Chondrocyte (in vitro differentiated cells): ENCODE results near the gene C10orf90. TPM values are rescaled to one million over a fixed set of nuclear protein-coding genes. Genes with fewer than 3 reads are reported as not detected.

Experiments
- DNase-seq: peaks from one replicate; pipeline ENCODE4 v3.0.0; 2021; ENCODE audit warnings: mixed read lengths, low spot score
- H3K27ac Mint-ChIP-seq: one replicate; pipeline ENCODE4 v1.8.0; 2021; ENCODE audit warnings: mild to moderate bottlenecking, moderate library complexity, mixed read lengths; ENCODE audit not compliant: unreplicated experiment
- H3K27me3 Mint-ChIP-seq: 2 replicates; pipeline ENCODE4 v1.8.0; 2021; ENCODE audit warnings: low read depth, mixed read lengths
- H3K36me3 Mint-ChIP-seq: 2 replicates; pipeline ENCODE4 v1.8.0; 2021; ENCODE audit warnings: low read depth, mixed read lengths
- H3K4me1 Mint-ChIP-seq: 2 replicates; pipeline ENCODE4 v1.8.0; 2021; ENCODE audit warnings: low read depth, mild to moderate bottlenecking, mixed read lengths
- H3K4me3 Mint-ChIP-seq: one replicate; pipeline ENCODE4 v1.8.0; 2021; ENCODE audit warnings: mild to moderate bottlenecking, moderate library complexity, mixed read lengths; ENCODE audit not compliant: unreplicated experiment
- H3K9me3 Mint-ChIP-seq: 2 replicates; pipeline ENCODE4 v1.8.0; 2021; ENCODE audit warnings: low read depth, mixed read lengths
- total RNA-seq: library from RNA; stranded (reverse); gene quantifications from 3 replicates; pipeline ENCODE4 v1.2.1, GENCODE V29; 2021
- TF ChIP-seq, protein P1 (sequence below): fragments of 200-600 bp; sonication (generic); IDR thresholded peaks from 2 replicates; pipeline ENCODE4 v1.5.0; 2021; ENCODE audit warnings: antibody characterized with exemption, mild to moderate bottlenecking, moderate library complexity

Gene C10orf90
- total RNA-seq, 1 donor from 2014 or later: not detected

DNA sequence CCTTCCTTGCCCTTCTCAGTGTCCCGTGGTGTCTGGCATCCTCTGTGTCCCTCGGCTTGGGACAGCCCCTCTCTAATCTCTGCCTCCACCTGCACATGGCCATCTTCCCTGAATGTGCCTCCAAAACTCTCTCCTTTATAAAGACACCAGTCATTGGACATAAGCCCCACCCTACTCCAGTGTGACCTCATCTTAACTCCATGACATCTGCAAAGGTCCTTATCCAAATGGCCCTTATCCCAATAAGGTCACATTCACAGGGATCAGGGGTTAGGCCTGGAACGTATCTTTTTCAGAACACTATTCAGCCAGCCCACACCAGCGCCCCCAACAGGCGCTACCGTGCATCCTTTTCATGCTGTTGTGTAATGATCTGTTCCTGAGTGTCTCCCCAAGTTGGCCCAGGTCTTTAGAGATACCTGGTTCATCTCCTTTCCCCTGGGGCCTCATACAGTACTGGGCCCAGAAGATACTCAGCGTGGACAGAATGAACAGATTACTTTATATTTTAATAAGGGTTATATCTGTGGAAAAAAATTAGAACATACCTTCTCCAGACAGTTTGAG is 149.7 kb downstream of the C10orf90 start:
- no peaks in the 10 kb centered on the region for H3K9me3 Mint-ChIP-seq
- DNase-seq: no peak
- H3K4me3 Mint-ChIP-seq: no peak overlapping the region
- no peak overlapping the region for H3K27ac Mint-ChIP-seq
- no peaks in the 10 kb centered on the region for H3K36me3 Mint-ChIP-seq
- peaks cover 15% of the 10 kb centered on the region for H3K27me3 Mint-ChIP-seq
- H3K4me1 Mint-ChIP-seq: peaks cover 5% of the 10 kb centered on the region
- TF ChIP-seq, protein P1, sequence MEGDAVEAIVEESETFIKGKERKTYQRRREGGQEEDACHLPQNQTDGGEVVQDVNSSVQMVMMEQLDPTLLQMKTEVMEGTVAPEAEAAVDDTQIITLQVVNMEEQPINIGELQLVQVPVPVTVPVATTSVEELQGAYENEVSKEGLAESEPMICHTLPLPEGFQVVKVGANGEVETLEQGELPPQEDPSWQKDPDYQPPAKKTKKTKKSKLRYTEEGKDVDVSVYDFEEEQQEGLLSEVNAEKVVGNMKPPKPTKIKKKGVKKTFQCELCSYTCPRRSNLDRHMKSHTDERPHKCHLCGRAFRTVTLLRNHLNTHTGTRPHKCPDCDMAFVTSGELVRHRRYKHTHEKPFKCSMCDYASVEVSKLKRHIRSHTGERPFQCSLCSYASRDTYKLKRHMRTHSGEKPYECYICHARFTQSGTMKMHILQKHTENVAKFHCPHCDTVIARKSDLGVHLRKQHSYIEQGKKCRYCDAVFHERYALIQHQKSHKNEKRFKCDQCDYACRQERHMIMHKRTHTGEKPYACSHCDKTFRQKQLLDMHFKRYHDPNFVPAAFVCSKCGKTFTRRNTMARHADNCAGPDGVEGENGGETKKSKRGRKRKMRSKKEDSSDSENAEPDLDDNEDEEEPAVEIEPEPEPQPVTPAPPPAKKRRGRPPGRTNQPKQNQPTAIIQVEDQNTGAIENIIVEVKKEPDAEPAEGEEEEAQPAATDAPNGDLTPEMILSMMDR: peak; percentile 23

DNA sequence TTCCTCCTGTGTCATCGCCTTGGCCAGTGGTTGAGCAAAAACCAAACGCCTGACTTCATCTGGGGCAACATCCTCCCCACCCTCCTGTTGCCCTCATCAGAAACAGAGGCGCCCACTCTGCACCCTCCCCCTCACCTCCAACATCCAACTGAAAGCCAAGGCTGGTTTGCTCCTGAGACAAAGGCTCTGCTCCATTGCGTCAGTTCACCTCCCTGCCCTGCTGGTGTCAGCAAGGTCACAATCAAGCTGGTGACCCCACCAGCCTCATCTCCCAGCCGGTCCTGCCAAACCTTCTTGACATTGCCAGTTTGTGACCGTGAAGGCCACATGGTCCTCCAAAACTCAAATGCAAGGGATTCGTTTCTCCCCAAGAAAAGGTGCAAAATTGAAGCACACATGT is 150.5 kb downstream of the C10orf90 start:
- TF ChIP-seq, protein P1: no peak
- DNase-seq: no peak

DNA sequence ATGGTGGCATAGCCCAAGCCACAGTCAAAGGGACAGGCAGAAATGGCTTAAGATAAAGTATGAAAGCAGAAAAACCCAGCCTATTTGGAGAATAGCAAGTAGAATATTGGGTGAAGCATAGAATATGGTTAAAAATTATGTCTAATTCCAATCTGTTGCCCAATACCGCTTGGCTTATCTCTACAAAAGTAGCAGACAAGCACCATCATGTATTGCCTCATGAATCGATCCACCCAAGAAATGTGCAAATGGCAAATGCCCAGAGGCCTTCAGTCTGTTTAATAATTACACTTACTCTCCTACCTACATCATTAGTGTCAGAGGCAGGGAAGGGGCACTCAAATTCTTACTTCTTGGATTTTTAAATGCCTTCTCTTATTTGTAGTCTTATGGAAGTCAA is 151.3 kb downstream of the C10orf90 start:
- Mint-ChIP-seq H3K27me3 (peaks cover 8% of the 10 kb centered on the region), H3K4me1 (peaks cover 5% of the 10 kb centered on the region), H3K4me3 (no peak overlapping the region), H3K9me3 (no peaks in the 10 kb centered on the region), H3K27ac (no peak overlapping the region), H3K36me3 (no peaks in the 10 kb centered on the region)
- TF ChIP-seq, protein P1: no peak
- no peak for DNase-seq

More for the DNA sequence above, 150.5 kb downstream of the C10orf90 start:
- Mint-ChIP-seq H3K27ac (no peak overlapping the region), H3K27me3 (peaks cover 11% of the 10 kb centered on the region), H3K4me1 (peaks cover 5% of the 10 kb centered on the region), H3K9me3 (no peaks in the 10 kb centered on the region), H3K4me3 (no peak overlapping the region), H3K36me3 (no peaks in the 10 kb centered on the region)

DNA sequence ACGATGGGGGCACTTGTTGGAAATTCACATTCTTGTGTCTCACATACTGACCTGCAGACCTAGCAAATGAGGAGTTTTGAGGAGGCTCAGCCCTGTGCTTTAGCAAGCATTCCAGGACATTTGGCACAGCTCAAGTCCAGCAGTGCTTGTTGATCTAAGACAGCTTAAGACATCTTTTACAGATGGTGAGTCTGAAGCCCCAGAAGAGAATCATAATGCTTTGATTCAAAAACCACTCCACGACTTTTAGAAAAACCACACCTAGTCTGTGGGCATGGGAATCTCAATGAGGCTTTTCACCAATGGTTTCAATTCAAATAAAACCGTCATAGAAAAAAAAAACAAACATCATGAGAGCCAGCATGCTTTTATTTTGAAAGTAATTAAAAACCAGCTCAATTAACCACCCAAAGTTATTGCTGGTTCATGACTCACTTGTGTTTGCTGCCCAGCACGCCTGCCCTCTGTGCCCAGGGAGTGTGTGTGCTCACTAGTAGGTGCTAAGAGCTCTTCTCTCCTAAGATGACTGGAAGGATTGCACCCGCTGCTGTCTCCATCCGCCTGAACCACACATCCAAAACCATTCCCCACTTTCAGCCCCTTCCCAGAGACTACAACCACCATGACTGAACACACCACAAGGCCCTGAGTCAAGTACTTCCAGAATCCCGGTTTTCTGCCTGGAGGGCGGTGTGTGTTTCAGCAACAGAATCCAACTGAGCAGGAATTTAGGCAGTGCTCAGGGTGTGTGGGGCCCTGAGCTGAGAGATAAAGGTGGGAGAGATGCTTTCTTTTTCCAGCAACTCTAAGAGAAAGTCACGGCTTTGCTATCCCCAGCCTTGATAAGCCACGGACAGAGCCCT is 152.0 kb downstream of the C10orf90 start:
- H3K36me3 Mint-ChIP-seq: no peaks in the 10 kb centered on the region
- H3K27me3 Mint-ChIP-seq: peaks cover 8% of the 10 kb centered on the region
- H3K4me1 Mint-ChIP-seq: peaks cover 5% of the 10 kb centered on the region
- H3K27ac Mint-ChIP-seq: no peak overlapping the region
- H3K9me3 Mint-ChIP-seq: no peaks in the 10 kb centered on the region
- H3K4me3 Mint-ChIP-seq: no peak overlapping the region
- TF ChIP-seq, protein P1: no peak
- no peak for DNase-seq

DNA sequence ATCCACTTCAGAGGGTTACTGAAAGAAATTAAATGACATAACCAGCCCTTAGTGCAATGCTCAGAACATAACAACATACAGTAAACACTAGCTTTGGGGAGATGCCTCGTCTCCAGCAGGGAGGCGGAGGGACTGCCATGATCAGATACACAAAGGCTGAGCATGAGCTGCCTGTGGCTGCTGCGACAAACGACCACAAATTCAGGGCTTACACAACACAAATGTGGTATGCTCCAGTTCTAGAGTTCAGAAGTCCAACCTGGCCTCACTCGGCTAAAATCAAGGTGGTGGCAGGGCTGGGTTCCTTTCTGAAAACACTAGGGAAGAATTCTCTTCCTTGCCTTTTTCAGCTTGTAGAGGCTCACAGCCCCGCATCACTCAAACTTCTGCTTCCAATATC is 154.0 kb downstream of the C10orf90 start:
- no peak for DNase-seq
- no peak overlapping the region for H3K4me3 Mint-ChIP-seq
- no peaks in the 10 kb centered on the region for H3K36me3 Mint-ChIP-seq
- H3K27me3 Mint-ChIP-seq: peaks cover 6% of the 10 kb centered on the region
- TF ChIP-seq, protein P1: no peak
- no peaks in the 10 kb centered on the region for H3K9me3 Mint-ChIP-seq
- peaks cover 5% of the 10 kb centered on the region for H3K4me1 Mint-ChIP-seq
- no peak overlapping the region for H3K27ac Mint-ChIP-seq
